G401.6 (cell line): ENCODE results near the gene PSMC2.

Source experiments
- FAIRE-seq: peaks from 2 replicates; lab custom pipeline; 2012; peaks lifted over from hg19 to GRCh38; lab: Jason Lieb, UNC

The PSMC2 gene

DNA sequence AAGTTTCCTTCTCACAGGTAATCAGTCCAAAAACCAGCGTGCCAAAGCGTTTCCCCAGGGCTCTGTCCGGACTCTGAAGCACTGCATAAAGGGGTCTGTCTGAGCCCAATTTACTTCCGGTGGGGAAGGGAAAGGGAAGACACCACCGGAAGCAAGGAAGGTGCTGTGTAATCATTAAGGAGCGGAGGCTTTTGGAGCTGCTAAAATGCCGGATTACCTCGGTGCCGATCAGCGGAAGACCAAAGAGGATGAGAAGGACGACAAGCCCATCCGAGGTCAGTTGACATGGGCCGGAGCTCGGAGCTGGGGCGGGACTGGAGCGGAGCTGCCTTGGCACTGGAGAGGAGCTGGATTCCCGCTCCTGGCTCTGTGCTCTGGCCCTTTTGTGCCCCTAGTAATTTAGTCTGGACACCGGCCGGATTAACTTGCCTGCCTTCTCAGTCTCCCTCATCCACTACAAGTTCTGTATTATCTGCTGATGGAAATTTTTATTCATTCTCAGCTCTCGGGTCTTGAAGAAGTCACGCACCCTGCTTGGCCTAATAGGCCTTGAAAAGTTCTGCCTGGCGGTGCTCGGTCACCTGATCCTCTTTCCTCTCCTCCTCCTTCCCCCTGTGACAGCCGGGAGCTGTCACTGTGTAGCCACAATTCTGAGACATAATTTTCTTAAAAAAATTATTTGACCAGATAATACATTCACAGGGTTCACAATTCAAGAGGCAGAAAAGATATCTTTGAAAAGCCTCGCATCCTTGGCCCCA lies at the start of gene PSMC2:
Gene PSMC2 (plus strand): TSS at position 137 of the 761 bp plus-strand sequence. CDS start 69 bp downstream, at position 206.
- FAIRE-seq: peak; percentile 50

DNA sequence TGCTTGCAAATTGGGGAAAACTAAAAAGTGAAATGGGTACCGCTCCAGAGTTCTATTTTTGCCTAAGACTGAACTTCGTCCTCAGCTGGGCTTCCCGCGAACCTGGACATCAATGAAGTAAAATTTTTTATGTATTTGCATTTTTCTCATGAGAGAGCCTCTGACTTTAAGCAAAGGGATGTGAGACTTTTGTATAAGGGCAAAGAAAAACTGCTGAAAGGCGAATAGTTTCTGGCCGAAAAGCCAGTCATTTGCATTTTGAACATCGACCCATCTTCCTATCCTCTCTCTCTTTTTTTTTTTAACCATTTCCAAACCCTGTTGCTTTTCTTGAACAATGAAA lies 49.6 kb upstream of the PSMC2 start:
- no peak for FAIRE-seq

DNA sequence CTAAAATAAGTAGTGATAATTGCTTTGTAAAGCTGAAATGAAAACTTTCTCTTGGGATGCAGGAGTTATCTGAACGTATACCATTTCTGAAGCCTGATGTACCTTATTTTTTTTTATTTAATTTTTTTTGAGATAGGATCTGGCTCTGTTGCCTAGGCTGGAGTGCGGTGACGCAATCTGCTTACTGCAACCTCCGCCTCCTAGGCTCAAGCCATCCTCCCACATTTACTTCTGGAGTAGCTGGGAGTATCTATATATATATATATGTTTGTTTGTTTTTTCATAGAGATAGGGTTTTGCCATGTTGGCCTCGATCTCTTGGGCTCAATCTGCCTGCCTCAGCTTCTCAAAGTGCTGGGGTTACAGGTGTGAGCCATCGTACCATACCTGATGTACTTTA lies 47.8 kb upstream of the PSMC2 start:
- no peak for FAIRE-seq

DNA sequence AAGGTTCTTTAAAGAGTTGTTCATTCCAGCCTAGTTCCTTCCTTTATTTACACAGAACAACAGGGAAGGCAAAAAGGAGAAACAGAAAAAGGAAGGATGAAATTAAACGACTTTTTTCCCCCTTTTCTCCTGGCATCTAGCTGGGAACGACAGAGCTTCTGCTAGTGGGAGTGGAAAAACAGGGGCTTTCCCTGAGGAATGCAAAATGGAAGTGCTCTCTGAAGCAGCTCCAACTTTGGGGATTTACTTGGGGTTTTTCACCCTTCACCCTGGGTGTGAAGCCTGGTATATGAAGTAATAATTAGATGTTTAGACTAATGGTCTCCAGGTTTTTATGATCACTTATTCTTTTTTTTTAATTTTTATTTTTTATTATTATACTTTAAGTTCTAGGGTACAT lies 46.0 kb upstream of the PSMC2 start:
- no peak for FAIRE-seq

DNA sequence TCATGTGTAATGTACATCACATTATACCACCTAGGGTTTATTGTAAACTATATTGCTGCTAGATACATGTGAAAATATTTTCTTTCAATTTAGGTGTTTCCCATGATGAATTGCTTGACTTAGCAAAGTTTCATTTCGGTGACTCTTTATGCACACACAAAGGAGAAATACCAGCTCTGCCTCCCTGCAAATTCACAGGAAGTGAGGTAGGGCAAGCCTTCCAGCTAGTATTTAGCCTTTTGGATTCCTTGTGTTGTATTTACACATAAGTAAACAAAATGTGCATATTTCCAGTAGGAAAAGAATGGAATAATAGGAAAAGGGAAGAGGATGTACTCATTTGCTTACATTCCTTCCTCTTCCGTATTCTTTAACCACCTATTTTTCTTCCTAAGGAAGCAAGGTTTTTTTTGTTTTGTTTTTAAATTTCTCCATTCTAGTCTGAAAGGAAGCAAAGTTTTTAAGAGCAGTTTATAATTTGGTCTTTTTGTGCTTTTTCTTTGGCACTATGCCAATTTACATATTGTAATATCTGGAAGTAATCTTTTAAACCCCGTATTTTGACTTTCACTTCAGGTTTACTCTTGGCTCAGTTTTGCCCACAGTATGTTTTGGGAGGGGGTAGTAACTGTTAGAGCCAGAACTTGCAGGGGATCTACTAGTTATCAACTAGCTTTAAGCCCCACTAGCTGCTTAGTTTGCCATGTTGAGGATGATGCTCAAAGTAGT lies 39.8 kb upstream of the PSMC2 start:
- FAIRE-seq: no peak

DNA sequence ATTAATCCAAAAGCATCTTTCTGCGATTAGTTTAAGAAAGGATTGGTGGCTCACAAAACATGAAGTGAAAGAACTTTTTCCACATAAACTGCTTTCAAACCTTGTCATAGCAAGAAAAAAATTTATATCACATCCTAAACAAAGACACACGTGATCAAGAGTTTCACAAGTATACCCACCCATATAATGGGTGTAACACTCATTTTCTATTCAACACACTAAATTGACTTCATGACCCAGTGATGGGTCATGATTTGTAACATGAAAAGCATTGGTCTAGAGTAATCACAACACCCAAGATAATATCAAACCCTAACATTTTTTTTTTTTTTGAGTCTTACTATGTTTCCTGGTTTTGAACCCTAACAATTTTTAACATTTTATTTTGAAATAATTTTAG lies 32.6 kb upstream of the PSMC2 start:
- FAIRE-seq: no peak

- no peak for FAIRE-seq
Observed at GRCh38 chr7:103316380-103316941, 31.0 kb upstream of the PSMC2 start.

DNA sequence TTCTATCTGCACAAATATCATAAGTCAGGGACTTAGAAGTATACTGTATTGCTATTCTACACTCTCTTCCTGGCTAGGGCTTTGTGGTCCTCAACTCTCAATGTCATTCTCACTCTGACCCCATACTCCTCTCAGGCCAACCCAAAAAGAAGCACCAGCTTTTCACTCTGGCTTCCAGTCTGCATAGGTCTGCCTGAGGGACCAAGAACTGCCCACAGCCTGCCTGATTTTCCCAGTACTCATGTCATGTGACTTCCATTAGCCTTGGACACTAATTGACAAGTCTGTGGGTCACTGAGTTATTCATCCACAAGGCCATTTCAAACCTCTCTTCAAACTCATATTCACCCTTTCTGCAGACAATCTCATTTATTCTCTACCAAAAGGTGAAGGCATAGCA lies 30.4 kb upstream of the PSMC2 start:
- no peak for FAIRE-seq

DNA sequence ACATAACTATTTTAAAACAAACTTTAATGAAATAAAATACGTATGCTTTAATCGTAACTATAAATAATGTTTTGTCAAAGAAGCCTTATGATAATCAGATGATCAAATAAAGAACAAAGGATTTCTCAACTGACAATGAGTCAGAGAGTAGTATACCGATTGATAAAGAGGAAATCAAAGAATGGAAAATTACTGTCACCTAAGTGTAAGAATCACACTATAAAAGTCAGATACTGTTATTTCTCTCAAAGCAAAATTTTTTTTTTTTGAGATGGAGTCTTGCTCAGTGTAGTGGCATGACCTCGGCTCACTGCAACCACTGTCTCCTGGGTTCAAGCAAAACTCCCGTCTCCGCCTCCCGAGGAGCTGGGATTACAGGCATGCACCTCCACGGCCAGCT lies 21.7 kb upstream of the PSMC2 start:
- peak; percentile 41 for FAIRE-seq

GRCh38 chr7:103336761-103337160 lies 10.7 kb upstream of the PSMC2 start:
- FAIRE-seq: no peak

- no peak for FAIRE-seq
Observed at GRCh38 chr7:103338864-103339263, 8.6 kb upstream of the PSMC2 start.

GRCh38 chr7:103341466-103341865 lies 6.0 kb upstream of the PSMC2 start:
- FAIRE-seq: no peak

DNA sequence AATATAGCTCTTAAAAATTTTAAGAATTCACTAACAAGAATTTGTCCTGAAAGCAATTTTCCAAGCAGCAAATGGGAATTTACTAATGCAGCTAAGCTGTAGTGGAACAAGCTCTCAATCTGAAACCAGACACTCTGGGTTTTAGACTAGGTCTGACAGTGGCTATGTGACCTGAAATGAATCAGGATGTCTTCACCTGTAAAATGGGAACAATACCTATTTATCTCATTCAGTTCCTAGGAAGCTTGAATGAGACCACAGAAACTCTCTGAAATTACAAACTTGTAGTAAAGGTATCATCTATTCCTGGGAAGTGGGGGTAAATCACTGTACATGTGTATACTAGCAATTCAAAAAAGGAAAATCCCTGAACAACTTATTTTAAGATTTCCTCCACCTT lies 4.1 kb upstream of the PSMC2 start:
- no peak for FAIRE-seq

DNA sequence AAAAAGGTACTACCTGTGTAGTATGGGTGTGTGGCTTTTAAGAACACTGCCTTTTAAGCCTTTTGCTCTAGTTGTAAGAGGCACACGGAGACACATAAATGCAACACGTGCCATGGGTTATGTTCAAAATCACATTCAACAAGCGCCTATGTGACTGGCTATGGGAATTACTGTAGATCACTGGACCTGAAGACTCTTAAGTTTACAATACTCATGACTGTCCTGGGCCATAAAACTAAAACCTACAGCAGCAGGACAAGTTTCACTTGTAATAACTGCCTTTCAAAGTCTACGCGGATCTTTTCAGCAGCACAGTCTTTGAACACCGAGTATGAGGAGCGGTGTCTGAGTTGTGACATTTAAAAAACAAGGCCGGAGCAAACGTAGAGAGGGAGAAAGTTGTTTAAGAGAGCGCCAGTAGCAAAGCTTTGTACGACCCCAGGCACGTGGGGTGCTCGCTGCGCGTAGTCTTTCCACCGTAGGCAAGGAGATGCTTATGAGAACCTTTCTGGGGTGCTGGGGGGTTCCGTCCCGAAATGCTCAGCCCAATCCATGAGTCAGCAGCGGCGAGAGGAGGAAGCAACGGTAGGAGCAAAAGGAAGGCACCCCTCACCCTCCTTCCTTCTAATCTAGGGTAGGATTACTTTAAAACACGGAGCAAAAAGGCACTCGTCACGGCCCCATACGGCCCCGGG lies 3.5 kb upstream of the PSMC2 start:
- FAIRE-seq: no peak

GRCh38 chr7:103344453-103345149 lies 2.8 kb upstream of the PSMC2 start, which contains the start of gene DNAJC2:
Gene DNAJC2 (minus strand): TSS chr7:103344767. CDS start chr7:103344622, 145 bp downstream.
- peak; percentile 37 for FAIRE-seq

DNA sequence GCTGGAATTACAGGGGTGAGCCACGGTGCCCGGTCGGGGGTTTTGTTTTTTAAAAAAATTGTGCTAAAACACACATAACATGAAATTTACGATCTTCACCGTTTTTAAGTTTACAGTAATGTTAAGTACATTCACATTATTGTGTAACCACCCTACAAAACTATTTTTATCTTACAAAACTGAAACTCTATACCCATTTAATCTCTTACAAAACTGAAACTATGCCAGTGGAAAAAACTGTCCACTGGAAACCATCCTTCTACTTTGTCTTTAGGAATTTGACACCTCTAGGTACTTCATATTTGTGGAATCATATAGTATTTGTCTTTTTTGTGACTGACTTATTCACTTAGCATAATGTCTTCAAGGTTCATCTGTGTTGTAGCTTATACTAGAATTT lies 1.0 kb upstream of the PSMC2 start:
- no peak for FAIRE-seq

- no peak for FAIRE-seq
Observed at GRCh38 chr7:103348452-103348851, 1.0 kb downstream of the PSMC2 start.

GRCh38 chr7:103348959-103349358 lies 1.5 kb downstream of the PSMC2 start:
- FAIRE-seq: no peak

DNA sequence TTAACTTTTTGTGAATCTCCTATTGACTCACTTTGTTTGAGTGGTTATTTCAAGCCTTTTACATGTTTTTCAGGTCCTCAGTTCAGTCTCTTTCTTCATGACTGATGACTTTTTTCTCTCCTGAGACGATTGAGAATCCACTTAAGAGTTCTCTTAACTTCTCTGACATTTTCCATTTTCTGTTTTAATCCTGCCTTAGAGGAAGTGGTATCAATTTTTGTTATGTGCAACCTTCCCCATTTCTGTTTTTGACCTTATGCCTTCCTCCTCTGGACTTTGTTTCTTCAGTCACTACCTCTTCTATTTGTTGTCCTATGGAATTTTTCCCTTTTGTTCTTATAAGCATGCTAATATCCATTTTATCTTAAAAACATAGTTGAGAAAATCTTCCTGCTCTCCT lies 2.4 kb downstream of the PSMC2 start:
- no peak for FAIRE-seq

GRCh38 chr7:103369432-103369831 lies 22.0 kb downstream of the PSMC2 start:
- no peak for FAIRE-seq

DNA sequence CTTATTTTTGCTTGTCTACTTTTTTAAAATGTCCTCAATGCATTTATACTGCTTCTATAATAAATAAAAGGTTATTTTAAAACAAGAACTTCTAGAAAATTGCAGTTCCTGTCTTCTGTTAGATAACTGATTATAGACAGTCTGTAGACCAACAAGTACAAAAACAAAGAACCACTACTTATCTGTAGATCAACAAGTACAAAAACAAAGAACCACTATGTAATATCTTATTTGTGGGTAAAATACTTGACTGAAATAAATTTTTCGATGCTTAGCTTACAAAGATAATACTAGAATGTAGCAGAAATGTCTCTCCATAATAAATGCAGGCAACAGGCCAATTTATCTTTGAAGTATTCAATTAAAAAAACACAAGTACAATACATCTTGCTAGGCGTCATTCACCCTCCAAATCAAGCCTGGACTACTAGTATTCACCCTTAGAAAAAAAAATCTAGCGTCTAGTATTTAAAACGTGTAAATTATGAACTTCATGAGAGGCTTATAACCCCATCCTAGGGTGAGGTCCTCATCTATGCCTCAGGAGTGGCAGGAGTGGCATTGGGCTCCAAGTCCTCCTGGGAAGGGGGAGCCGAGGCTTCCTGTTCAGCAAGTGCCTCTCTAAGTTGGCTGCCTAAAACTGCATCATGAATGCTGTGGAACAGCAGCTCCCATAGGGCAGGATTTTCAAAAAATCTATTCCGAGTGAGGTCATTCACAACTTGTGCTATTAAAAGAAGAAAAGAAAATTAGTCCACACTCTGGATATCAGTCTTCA lies 26.6 kb downstream of the PSMC2 start:
- FAIRE-seq: no peak
